Activated T-helper 1 cell treated with anti-CD3 and anti-CD28 coated beads, Interleukin-2, amount 50 U/mL, for 16 hours (primary cell): Measurements from ENCODE around the gene TCEA2.
A peak's percentile ranks its signal among the peaks of the same experiment; 100 is the strongest.
"Not testable (repeated sequence)": the region's sequence is repeated elsewhere in the genome, so short reads cannot be mapped to it uniquely, and the experiment has no call there.

Experiments
- DNase-seq, 2 donors: peaks; one replicate each; pipeline ENCODE4 v3.0.0-alpha.2; 2020; ENCODE audit warnings: low read depth in 1 of 2, low spot score in 1 of 2

Gene TCEA2

DNA sequence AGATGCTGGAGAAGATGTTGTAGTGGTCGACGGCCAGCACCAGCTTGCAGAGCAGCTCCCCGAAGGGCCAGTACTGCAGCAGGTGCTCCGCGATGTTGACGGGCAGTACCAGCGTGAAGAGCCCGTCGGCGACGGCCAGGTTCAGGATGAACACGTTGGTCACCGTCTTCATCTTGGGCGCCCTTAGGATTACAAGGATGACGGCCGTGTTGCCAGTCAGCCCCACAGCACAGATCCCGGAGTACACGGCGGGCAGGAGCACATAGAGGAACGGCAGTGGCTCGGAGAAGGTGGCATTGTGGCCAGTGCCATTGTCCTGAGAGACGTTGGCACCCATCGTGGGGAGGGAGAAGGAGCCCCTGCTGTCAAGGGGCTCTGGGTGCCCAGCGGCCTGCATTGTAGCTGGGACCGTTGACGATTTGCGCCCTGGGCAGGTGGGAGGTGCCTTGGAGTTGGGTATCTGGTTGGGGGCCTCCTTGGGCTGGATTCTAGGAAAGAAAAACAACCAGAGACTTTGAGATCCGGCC, 43.5 kb downstream of the TCEA2 start:
- DNase-seq: peak in 1 of 2 donors; percentile 3

DNA sequence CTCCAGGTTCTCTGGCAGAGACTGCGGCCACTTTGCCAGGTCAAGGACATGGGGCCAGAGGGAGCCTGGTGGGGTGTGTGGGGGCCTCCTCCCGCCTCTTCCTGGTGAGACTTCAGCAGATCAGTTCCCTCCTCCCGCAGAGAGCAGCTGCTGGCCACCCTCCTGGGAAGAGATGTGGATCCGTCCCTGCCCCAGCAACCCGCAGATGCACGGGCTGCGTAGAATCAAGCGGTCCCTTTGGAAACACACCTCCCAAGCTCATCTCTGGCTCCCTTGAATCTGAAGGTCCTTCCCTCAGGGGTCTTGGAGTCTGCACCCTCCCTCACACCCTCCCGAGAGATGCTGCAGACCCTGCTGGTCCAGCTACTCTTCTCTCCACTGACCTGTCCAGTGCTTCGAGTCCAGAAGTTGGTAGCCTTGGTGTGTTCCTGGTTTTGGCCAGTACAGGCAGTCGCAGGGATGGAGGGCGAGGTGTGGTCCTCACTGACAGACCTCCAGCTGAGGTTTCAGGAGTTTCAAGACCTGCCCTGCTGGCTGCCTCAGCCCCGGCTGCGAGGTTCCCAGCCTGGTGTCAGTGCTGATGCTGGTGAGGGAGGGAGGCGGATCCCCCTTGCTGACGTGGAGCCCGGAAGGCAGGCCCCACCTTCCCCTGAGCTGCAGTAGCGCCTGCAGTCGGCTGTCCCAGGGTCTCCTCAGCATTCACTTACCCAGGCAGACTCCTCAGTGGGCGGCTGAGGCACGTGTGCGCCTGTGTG, 44.2 kb downstream of the TCEA2 start, which contains the start of gene NPBWR2:
TSS of gene NPBWR2 (minus strand) at position 585 of the 755 bp plus-strand sequence. CDS start 734 bp downstream, outside the sequence.
- peak in 1 of 2 donors; percentile 3 for DNase-seq

DNA sequence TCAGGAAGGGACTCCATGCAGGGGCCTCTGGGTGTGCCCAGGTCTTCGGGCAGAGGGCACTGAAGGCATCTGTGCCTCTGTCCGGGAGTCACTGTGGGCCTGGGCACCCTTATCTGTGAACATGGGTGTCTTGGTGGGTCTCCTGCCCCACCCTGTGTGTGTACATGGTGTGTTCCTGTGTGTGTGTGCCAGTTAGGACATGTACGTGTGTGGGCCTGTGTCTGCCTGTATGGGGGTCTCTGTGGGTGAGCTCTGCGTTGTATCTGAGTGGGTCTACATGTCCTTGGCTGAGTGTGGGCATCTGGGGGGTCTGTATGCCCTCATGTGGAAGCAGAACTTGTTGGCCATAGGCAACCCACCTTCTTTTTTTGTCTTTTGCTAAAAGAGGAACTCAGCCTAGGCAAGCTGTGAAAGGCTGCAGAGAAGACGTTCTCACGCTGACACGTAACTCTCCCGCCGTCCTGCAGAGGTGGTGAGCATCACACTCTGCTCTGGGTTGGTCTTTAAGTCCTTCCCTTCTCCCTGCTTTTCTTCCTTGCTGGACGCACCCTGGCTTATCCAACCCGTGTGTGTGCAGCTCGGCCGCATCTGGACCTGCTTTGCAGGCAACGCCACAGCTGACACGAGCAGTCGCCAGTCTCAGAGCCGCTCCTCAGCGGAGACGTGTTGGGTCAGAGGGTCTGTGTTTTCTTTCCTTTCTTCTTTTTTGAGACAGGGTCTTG, 44.9 kb downstream of the TCEA2 start:
- DNase-seq: peak in 1 of 2 donors; percentile 3

DNA sequence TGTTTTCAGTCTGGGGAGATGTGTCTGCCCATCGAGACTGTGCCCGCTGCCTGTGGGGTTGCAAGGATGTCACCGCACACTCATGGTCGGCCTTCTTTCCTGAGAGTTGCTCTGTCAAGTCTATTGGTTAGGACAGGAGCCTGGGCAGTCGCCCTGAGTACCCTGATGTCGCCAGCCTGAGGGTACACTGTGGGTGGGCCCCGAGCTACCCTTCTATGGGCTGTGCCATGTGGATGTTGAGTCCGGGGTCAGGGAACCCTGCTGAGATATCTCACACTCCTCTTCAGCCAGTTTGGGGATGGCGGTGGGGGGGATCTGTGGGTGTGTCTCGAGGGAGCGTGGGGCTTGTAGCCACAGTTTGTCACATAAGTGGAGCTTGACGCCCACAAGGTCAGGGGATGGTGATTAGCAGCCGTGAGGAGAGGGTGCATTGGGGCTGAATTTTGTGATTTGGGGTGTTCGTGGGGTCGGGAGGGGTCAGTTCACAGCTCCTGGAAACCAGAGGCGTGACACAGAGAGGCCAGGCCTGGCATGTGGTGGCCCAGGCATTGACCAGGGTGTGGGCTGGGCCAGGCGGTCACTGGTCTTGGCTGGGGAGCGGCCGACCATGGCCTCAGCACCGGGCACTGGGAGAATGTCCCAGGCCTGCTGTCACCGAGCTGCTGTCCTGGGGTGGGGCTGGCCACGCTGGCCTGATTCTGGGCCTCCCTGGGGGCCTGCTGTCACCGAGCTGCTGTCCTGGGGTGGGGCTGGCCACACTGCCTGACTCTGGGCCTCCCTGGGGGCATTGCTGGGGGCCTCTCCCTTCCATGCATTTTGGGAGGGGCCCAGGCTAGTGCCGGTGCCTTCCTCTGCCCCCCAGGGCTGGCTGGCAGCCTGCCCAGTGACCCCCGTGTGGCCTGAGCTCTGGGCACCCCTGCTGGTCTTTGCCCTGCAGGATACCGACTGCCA, 46.0 kb downstream of the TCEA2 start:
- no peak for DNase-seq

DNA sequence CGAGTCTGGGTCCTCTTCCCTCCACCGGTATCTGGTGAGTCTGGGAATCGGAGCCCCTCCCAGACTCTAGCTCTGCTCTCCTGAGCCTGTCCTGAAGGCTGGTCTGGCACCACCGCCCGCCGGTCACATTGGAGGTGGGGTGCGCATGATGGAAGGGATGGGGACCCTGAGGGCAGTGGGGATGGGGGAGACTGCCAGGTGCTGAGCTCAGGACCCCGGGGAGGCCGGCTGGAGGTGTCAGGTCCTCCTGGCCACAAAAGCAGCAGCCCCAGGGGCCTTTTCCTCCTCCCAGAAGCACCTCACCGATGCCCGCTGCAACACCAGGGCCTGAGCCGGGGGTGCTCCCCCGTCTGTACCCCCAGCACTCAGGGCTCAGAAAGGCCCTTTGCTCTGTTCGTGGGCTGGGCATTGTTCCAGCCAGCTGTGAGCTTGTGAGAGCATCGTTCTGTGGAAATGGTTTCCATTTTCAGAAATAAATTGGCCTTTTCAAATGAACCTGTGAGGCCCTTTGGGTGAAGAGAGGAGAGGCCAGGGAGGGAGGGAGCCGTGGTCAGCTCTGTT, 46.9 kb downstream of the TCEA2 start:
- no peak for DNase-seq

DNA sequence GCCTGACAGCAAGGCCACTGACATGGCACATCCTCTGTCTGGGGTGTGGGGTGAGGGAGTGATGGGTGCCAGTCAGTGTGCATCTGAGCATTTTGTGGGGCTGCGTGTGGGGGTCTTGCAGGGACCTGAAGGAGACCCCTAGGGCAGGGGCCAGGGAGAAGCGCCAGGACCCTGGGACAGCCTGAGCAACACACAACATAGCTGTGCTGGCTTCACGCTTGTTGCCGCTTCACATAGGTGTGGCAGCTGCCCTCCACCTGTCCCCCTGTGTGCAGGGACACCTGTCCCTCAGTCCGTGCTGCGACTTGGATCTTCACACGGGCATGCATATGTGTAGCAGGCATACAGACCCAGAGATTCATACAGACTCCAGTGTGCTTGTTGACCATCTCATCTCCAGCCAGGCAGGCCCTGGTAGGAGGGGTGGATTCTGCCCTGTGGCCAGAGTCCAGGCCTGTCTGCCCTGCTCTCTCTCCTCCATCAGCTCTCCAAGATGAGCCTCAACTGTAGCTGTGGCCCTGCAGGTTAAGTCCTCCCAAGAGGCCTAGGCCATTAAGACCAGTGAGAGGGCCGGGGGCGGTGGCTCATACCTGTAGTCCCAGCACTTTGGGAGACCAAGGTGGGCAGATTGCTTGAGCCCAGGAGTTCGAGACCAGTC, 47.5 kb downstream of the TCEA2 start:
- DNase-seq: peak in 1 of 2 donors; percentile 2

DNA sequence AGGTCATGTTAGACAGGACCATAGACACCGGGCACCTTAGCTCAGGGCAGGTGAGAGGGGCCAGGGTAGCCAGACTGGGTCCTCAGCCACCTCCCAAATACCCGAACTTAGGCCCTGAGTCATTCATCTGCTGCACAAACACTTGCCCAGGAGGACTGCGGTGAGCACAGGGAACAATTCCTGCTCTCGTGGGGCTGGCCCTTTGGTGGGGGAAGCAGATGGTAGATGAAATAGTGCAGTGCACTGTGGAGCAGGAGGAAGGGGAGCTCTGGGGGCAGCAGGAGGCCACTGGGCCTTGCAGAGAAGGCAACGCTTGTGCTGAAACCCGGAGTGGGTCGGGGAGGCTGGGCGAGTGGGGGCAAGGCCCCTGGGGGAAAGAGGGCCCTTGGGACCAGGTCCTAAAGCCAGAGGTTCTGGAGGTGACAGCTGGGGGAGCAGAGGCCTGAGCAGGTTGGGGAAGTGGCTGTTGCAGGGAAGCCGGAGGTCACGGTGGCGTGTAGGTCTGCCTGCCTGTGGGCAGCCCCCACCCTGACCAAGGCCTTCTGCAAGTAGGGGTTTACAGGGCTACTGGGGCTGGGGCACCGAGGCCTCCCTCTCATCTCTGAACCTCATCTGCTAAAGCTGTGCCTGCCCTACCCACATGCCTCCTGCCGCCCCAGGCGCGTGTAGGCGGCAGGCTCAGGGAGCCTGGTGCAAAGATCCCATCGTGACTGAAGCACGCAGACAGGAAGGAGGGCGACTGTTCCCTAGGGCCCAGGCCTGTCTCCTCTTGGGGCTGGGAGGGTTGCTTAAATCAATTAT, 49.0 kb downstream of the TCEA2 start:
- DNase-seq: peak in 1 of 2 donors; percentile 2

DNA sequence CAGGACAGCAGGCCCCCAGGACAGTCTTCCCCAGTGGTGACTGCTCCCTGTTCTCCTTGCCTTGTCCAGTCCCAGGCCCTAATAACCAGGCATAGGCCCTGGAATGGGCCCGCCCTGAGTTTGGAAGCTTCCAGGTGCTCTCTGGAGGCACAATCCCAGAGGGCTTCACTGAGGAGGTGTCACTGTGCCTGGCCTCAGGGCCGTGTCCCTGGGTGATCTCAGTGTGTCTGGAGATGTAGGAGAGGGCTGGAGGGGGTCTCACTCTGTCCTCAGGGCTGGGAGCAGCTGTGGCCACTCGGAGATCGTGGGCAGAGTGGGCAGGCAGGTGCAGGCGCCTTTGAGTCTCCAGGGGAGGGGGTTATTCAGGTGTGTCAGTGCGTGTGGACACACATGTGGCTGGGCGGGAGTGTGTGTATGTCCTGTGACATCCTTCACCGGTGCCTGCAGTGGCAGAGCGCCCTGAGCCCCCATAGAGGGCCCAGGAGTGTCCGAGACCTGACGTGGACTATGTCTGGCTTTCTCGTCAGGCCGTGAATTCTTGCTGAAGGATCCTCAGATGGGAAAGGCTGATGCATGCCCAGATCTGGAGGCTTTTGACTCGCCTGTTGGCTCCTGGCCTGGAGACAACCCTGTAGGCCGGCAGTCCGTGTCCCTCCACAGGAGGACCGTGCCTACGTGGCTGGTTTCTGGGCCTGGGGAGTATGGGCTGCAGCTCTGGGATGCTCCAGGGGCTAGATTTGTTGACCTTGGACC, 49.9 kb downstream of the TCEA2 start:
- DNase-seq: no peak

DNA sequence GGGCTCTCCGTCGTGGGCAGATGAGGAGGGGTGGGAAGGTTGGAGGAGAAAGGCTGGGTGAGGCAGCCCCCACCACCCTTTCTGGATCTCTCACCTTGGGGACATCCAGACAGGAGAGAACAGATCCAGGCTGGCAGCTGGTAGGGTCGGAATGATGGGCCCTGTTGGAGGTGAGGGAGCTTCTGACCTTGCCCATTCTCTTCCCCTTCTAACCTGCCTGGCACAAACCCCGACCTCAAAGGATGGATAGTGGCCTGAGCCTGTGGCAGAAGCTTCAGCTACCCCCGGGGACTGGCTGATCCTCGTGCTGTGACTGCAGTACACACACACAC, 50.4 kb downstream of the TCEA2 start:
- no peak for DNase-seq

DNA sequence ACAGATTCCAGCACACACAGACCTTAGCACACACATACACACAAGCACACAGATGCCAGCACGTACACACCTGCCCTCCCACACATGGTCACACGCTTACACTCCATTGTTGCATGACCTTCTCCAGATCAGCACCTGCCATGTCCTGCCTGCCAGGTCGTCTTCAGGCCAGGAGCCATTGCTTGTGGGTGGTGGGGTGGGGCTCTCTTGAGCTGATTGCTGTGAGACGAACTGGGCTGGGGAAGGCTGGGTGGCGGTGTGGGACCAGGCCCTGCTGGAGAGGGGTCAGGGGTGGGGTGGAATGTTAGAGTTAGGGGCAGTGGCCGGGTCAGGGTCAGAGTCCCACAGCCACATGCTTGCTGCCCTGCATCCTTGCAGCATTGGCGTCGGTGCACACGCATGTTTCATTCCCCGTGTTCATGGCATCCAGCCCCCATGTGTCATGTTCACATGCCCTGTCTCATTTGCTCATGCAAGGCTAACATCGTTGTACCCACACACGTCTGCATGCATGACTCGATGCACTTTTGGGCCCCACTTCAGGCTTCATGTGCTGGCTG, 50.9 kb downstream of the TCEA2 start:
- no peak for DNase-seq

DNA sequence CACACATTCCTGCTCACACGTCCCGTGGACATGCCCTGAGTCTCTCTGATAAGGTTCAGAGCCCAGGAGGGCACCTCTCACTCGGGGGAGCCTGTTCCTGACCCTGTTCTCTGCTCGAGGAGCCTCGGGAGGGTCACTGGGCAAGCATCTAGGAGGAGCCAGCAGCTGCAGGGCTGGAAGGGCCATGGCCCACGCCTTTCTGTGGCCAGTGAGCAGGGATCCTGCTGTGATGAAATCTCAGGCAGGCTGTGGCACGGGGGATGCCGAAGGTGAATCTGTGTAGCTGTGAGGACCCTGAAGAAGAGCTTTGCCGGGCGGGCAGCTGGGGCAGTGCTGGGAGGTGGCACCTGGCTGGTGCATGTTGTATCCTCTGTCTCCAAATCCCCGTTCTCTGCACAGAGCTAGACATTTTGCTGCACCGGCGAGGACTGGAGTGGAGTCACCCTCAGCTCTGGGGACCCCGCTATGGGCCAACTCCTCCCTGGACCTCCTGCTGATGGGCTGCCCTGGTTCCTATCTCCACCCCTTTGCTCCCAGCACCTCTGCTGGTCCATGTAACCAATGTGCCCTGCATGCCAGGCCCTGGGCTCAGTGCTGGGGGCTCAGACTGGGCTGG, 51.5 kb downstream of the TCEA2 start:
- no peak for DNase-seq

DNA sequence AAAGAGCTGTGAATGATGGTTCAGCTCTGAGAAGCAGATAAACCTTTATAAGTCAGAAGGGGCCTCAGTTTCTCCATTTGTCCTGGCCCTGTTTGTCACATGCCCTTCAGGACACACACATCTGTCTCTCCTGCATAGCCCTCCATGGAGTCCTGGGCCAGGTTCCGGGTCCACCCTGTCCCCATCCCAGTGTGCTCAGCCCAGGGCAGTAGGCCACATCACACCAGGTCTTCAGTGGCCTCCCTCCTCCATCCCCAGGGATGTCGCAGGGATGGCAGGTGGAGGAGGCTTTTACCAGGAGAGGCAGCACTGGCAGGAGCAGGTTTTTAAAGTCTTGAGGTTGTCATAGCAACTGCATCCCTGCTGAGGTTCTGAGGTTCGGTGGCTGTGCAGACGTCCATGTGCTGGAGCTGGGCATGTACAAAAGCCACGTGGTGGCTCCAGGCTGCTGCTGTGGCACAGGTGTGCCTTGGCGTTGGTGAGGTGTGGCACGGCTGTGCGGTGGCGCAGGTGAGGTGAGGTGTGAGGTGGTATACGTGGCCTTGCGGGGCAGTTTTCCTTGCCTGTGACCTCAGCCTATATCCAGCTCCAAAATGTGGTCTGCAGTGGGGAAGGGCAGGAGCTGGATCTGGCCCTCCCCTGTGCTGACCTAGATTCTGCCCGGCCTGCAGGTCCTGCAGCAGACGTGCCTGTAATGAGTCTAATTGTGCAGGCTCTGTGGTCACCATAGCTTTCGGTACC, 52.3 kb downstream of the TCEA2 start:
- DNase-seq: peak in 1 of 2 donors; percentile 3

DNA sequence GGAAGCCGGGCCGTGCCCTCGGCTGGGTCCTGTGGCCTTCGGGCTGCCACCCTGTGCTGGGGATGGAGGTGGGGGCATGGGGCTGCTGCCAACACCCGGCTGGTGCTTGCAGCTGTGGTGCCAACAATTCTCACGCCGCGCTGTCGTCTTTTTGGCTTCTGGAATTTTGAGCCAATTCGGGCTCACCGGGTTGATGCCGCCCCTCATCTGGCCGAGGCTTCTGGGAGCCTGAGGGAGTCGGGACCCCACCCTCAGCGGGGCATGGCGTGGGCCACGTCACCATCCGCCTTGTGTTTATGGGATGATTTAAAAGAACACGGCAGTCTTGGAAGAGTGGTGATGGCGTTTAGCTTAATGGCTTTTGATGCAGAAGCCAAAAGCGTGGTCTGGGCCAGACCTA, 53.0 kb downstream of the TCEA2 start:
- DNase-seq: peak in 1 of 2 donors; percentile 2

DNA sequence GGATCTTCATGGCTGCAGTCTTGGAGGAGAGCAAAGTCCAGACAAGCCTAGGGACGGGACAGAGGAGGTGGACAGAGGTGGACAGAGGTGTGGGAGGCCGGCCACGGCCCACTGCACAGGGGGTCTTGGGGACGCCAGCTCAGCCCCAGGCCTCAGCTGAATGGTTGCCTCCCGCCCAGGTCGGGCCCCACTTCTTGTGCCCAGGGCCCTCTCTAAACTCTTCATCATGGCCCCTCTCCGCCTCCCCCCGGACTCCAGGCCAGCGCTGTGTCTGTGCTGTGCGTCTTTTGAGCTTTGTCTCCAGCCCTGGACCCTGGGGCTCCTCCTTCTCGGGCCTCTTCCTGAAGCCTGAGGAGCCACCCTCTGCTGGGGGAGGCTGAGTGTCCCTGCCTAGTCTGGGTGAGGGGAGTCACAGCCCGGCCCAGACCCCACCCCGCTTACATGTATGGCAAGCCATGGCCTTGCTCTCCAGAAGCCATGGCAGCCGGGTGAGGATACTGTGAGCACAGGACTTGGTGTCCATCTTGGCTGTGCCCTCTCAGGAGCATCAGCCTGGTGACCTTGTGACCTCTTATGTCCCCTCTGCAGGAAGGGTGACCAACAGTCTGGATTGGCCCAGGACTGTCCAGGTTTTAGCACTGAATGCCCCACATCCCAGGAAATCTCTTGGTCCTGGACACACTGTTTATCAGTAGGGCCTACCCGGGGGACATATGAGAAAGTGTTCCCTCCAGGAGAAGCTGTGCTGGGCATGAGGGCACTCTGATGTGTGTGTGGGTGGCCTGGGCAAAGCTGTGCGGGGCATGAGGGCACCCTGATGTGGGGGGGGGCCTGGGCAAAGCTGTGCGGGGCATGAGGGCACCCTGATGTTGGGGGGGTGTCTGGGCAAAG, 53.8 kb downstream of the TCEA2 start:
- peak in 1 of 2 donors; percentile 3 for DNase-seq

DNA sequence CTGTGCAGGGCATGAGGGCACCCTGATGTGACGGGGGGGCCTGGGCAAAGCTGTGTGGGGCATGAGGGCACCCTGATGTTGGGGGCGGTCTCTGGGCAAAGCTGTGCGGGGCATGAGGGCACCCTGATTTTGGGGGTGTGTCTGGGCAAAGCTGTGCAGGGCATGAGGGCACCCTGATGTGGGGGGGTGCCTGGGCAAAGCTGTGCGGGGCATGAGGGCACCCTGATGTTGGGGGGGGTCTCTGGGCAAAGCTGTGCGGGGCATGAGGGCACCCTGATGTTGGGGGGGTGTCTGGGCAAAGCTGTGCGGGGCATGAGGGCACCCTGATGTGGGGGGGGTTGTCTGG, 54.4 kb downstream of the TCEA2 start:
- not testable (repeated sequence) for DNase-seq

DNA sequence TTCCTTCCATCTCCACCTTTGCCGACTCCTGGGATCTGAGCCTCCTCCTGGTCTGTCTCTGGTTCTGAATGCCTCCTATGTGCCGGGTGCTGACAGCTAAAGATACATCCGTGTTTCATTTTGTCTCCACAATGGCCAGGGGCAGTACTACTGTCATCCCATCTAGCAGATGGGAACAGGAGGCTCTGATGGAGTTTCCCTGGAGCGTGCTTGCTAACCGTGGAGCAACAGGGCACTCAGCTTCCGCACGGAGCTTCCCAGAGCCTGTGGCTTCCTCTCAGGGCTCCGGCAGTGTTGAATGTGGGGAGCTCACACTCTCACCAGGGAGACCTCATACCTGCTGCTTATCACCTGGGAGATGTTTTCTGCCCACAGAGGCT, 56.3 kb downstream of the TCEA2 start:
- no peak for DNase-seq
